Hepatic stellate cell (primary cell): Measurements from ENCODE around the gene SKP1.

Experiments
- DNase-seq: peaks from one replicate; pipeline ENCODE4 v3.0.0; 2011; ENCODE audit warnings: low spot score

Gene SKP1

DNA sequence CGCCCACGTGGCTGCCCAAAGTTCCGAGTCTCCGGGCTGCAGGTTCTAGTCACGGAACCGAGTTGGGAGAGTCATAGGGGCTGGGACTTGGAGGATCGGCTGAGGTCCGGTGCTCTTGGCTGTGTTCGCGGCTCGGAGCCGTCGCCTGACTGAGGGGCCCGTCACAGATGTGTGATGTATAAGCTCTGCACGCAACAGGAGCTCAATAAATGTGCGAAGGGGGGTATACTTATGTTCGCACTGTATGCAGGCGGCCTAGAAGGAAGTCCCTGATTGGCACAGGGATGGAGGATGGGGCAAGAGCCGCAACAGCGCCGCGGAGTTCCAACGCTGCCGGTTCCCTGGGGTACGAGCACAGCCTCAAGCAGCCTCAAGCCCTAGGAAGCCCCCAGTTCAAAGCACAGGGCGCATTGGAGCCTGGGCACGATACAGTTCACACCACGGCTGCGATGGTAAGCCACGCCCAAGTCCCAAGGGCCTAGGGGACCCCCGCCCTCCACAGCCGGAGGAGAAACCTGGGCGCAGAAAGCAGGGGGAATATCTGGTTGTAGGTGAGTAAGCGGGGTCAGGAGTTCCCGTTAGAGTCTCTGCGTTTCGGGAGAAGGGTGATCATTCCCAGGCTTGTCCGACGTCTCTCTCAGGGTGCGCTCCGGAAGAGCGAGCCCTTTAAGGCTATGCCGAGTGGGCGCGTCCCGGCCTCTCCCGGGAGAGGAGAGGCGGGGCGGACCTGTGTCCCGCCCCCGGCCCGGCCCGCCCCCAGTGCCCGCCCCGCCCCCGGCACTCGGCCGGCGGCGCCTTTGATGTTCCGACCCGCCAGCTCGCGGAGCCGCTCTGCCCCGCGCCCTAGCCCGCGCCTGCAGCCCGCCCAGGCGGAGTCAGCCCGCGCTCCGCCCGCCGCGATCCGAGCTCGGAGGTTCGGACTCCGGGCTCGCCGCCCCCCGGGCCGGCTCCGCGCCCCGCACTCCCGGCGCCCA, 62.6 kb downstream of the SKP1 start, which contains the start of gene TCF7:
Gene TCF7 (plus strand): TSS at position 780 of the 974 bp plus-strand sequence. CDS start 226 bp downstream, outside the sequence.
- DNase-seq: peak; percentile 93

GRCh38 chr5:134113363-134113889, 63.3 kb downstream of the SKP1 start:
- DNase-seq: no peak

GRCh38 chr5:134112726-134113362, 63.9 kb downstream of the SKP1 start:
- DNase-seq: no peak

DNA sequence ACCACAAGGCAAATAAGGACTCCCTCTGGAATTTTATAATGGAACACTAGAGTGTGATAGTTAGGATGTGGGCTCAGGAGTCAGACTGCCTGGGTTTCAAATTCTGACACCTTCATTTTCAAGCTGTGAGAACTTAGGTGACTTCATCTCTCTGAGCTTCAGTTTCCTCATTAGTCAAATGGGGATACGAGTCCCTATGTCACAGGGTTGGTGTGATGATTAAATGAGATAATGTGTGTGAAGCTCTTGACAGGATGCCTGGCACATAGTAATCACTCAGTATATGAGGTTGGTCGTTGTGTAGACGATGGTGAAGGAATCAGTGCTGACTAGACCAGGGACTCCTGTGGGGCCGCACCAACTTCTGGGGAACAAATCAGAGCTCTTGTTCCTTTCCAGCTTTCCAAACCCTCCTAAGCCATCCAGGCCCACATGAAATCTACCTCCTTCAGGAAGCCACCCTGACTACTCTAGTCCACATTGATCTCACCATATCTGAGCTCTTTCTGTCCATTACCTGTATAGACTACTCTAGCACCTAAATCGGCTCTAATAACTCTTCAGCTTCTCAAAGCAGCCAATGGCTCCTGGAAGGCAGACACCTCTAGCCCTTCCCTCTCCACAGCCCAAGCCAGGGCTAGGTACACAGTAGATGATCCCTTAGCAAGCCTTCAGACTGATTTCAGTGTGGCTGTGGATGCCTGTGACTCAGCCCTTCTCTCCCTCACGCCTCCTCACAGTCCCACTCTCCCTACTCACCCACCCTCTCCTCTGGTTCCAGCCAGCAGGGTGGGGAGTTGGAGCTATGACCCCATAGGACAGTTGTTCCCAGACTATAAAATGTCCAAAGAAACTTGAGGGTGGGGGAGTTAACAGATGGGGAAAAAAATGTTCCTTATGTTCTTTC, 64.8 kb downstream of the SKP1 start:
- DNase-seq: peak; percentile 65

- DNase-seq: no peak
Measured at GRCh38 chr5:134110382-134110781, 66.4 kb downstream of the SKP1 start.

GRCh38 chr5:134107779-134108178, 69.0 kb downstream of the SKP1 start:
- DNase-seq: no peak

DNA sequence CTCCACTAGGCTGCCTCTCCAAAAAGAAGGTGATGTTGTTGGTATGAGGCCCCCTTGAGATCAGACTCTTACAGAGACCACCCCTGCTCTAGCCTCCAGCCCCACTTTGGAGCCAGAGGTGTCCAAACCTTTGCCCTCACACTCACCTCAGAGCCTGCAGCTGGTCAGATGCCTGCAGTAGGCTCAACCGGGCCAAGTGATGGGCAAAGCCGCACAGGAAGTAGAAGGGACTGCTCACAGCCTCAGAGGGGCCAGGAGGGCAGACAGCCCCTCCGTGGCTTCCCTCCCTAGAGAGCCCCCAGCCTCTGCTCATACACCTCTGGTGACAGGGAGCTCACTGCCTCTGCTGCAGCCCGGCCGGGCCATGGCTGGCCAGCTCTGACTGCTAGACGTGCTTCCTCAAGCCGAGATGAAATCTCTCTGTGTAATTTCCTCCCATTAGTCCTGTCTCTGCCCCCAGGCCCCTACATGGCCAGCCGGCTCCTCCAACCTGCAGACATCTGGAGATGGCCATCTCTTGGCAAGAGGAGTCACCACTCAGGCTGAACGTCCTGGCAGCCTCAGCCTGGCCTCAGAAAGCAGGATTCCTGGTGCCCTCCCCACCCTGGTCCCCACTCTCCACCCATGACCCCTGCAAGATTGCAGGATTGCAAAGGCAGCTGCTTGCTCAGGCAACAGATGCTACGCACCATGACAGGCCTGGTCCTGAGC, 69.6 kb downstream of the SKP1 start:
- no peak for DNase-seq

GRCh38 chr5:134103998-134104654, 72.6 kb downstream of the SKP1 start:
- no peak for DNase-seq

GRCh38 chr5:134103397-134103796, 73.4 kb downstream of the SKP1 start:
- no peak for DNase-seq

DNA sequence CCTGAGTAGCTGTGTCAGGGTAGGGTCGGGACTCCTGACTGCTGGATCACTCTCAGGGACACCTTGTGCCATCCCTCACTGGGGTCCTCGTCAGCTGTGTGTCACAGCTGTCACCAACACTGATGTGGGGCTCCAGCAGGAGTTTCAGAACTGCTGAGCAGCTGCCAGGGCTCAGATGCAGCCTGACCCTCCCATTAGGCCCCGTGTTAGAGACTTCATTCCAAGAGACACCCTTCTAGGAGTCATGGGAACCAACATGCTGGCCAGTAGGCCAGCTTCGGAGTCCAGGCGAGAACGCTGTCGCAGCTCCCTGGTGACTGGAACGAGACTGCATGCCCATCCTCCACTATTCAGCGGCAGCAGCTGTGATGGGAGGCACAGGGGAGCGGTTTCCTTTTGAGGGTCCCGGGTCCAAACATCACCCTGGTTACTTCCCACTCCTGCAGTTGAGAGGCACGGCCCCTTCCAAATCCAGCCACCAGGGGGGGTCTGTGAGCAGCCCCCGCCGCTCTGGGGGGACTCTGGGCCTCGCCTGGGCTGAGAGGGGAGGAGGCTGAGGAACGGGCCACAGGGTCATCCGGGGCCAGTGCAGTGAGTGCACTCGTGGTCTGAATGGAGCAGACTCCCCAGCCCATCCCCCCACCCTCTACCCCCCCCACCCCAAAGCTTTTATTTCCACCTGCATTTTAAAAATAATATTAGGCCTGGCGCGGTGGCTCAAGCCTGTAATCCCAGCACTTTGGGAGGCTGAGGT, 74.9 kb downstream of the SKP1 start:
- peak; percentile 81 for DNase-seq

- no peak for DNase-seq
Measured at GRCh38 chr5:134100283-134101091, 76.3 kb downstream of the SKP1 start.

DNA sequence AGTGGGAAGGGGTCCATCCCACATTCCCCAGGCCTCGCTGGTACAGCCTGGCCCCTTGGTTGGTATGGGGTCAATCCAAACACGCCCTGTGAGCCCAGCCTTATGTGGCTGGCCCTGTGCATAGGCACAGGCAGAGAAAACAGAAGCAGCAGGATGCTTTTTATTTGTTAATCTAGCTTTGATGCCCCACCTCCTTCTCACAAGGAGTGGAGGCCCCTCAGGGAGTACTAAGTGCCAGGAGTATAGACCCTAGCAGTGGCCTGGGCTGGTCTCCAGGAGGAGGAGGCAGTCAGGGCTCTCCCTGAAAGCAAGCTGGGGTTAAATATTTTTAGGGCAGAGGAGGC, 76.8 kb downstream of the SKP1 start:
- DNase-seq: no peak

DNA sequence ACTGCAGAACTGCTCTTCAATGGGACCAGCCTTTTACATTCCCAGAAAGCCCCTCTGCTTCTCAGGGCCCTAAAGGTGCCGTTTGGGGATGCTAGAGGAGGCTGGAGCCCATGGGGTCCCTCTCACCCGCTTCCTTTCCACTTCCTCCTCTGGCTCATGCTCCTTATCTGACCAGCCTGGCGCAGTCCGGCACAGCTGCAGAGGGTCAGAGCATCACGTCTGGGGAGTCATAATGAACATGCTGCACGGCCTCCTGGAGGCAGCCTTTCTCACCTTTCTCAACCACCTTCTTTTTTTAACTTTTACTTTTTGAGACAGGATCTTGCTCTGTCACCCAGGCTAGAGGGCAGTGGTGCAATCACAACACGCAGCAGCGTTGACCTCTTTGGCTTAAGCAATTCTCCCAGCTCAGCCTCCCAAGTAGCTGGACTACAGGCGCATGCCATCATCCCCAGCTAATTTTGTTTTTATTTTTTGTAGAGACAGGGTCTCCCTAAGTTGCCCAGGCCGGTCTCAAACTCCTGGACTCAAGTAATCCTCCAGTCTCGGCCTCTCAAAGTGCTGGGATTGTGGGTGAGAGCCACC, 77.4 kb downstream of the SKP1 start:
- DNase-seq: no peak
